ENCODE results near the gene KCNAB1. TPM values are rescaled to one million over a fixed set of nuclear protein-coding genes. Genes with fewer than 3 reads are reported as not detected.

The KCNAB1 gene
- total and polyA plus RNA-seq, 12 donors, result 1.4 to 5.0 (median 2.5) TPM

DNA sequence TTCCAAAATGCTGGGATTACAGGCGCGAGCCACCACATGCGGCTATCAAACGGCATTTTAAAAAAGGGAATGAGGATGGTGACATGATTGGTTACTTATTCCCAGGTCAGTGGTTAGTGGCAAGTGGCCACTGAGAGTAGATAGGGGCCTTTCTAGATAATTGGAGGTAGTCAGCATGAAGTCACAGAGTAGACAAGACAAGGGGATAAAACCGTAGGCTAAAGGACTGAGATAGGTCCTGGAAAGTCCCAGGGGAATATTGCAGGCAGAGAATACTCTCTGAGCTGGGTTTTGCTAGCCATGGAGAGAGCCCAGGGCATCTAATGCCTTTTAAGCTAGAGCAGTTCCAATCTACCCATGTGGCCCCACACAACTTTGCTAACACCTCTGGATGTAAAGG lies 52.2 kb downstream of the KCNAB1 start:
- H3K36me3 ChIP-seq, result no peaks in the 10 kb centered on the region
- H3K4me1 ChIP-seq, result no peaks in the 10 kb centered on the region
- 91 to 94% methylated on average over 5 of the region's 5 CpGs for WGBS, 2 donors
- H3K4me3 ChIP-seq, result no peak overlapping the region
- H3K27me3 ChIP-seq, result no peaks in the 10 kb centered on the region
- intact Hi-C loops (cut with DNase I), result loop anchor here in 1 of 10 donors (5.0 kb wide), 1 partner anchor 335 kb away; no protein-coding TSS in a partner anchor
- H3K9me3 ChIP-seq, result no peaks in the 10 kb centered on the region
- ATAC-seq, result no peak
- TF ChIP-seq, protein P1, sequence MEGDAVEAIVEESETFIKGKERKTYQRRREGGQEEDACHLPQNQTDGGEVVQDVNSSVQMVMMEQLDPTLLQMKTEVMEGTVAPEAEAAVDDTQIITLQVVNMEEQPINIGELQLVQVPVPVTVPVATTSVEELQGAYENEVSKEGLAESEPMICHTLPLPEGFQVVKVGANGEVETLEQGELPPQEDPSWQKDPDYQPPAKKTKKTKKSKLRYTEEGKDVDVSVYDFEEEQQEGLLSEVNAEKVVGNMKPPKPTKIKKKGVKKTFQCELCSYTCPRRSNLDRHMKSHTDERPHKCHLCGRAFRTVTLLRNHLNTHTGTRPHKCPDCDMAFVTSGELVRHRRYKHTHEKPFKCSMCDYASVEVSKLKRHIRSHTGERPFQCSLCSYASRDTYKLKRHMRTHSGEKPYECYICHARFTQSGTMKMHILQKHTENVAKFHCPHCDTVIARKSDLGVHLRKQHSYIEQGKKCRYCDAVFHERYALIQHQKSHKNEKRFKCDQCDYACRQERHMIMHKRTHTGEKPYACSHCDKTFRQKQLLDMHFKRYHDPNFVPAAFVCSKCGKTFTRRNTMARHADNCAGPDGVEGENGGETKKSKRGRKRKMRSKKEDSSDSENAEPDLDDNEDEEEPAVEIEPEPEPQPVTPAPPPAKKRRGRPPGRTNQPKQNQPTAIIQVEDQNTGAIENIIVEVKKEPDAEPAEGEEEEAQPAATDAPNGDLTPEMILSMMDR (IDR thresholded peaks at IDR 0.05), result no peak
- DNase-seq, result no peak
- no peak overlapping the region for H3K27ac ChIP-seq

DNA sequence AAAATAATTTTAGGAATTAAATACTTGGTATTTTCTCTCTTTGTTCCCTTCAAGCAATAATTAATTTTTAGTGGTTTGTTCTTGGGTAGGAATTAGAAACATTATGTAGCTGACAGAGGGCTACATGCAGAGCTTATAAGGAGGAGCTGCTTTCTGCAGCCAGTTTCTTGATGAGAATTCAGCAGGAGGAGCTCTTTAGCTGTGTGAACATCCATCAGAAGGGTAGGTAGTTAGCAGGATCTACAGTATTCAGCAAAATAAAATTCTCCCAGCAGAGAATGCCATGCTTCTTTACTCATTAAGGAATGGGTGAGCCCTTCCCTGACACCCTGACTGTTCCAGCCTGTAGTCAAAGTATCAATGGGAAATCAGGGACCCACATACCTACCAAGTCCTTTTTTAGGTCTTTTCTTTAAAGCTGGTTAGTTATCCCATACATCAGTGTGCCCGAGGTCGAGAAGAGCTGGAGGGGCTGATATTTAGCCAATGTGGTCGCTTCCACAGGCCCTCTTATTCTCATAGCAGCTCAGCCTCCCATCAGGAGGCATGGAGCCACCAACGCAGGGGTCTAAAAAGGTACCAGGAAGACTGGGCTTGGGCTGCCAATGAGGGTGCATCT lies 54.0 kb downstream of the KCNAB1 start:
- Histone ChIP-seq H3K4me1 (no peaks in the 10 kb centered on the region), H3K4me3 (no peak overlapping the region), H3K27me3 (no peaks in the 10 kb centered on the region), H3K9me3 (no peaks in the 10 kb centered on the region), H3K36me3 (no peaks in the 10 kb centered on the region), H3K27ac (no peak overlapping the region)
- DNase-seq (no peak), ATAC-seq (peak in 5 of 8 donors; percentile 51 to 83 (median 81))
- WGBS, 2 donors, result 89% methylated on average over 4 of the region's 4 CpGs
- intact Hi-C loops (cut with DNase I), result loop anchor here in 2 of 10 donors (2.0 to 5.0 kb wide), 2 partner anchors 333 to 334 kb away; no protein-coding TSS in a partner anchor
- TF ChIP-seq, protein P1 (IDR thresholded peaks at IDR 0.05), result peak in 6 of 9 donors; percentile 32 to 57 (median 43)

- ATAC-seq (no peak), DNase-seq (no peak)
- H3K4me3 ChIP-seq, result no peak overlapping the region
- H3K36me3 ChIP-seq, result no peaks in the 10 kb centered on the region
- H3K4me1 ChIP-seq, result no peaks in the 10 kb centered on the region
- H3K27me3 ChIP-seq, result no peaks in the 10 kb centered on the region
- no peaks in the 10 kb centered on the region for H3K9me3 ChIP-seq
- 85 to 89% methylated on average over 7 of the region's 7 CpGs for WGBS, 2 donors
- TF ChIP-seq, protein P1 (IDR thresholded peaks at IDR 0.05), result no peak
- H3K27ac ChIP-seq, result no peak overlapping the region
- intact Hi-C loops (cut with DNase I), result loop anchor here in 1 of 10 donors (2.0 kb wide), 1 partner anchor 333 kb away; no protein-coding TSS in a partner anchor
These were observed 55.2 kb downstream of the KCNAB1 start for GRCh38 chr3:156175570-156175969.

DNA sequence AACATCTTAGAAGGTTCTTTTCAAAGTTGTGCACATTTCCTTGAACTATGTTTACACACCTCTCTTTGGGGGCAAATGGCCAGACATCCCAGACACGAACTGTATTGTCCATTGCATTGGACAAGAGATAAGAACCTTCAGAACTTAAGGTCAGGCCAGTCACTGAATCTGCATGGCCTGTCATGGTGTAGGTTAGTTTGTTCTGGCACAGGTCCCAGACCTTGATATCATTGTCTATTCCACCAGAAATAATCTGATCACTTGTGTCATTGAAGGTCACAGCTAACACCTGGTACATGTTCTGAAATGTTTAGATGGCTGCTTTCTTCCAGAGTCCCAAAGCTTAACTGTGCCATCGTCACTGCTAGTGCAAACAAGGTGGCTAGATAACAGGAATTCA lies 55.7 kb downstream of the KCNAB1 start:
- DNase-seq (no peak), ATAC-seq (no peak)
- no peak overlapping the region for H3K27ac ChIP-seq
- H3K36me3 ChIP-seq, result no peaks in the 10 kb centered on the region
- TF ChIP-seq, protein P1 (IDR thresholded peaks at IDR 0.05), result no peak
- no peaks in the 10 kb centered on the region for H3K27me3 ChIP-seq
- 37 to 41% methylated on average over 2 of the region's 2 CpGs for whole genome bisulfite sequencing, 2 donors
- no peaks in the 10 kb centered on the region for H3K4me1 ChIP-seq
- no peaks in the 10 kb centered on the region for H3K9me3 ChIP-seq
- intact Hi-C loops (cut with DNase I), result no loop called here
- H3K4me3 ChIP-seq, result no peak overlapping the region
